MCF 10A (cell line): ENCODE measurements around the gene PRR4. TPM values are rescaled to one million over a fixed set of nuclear protein-coding genes. Genes with fewer than 3 reads are reported as not detected.

Experiments used
- BruUV-seq: library from RNA; stranded (reverse); fragments of 400-500 nt; replicated peaks from 2 replicates; lab custom pipeline; 2021; lab: Mats Ljungman, UMichigan
- CTCF ChIA-PET: fragments of 300-600 bp; sonication (Branson Sonifier 250); formaldehyde crosslinking; extraction: SDS; loops from one replicate; lab custom pipeline; 2021; ENCODE audit warnings: antibody characterized with exemption, inconsistent platforms; lab: Yijun Ruan, JAX
- POLR2A ChIA-PET: fragments of 300-600, 350-650 bp; sonication (Branson Sonifier 250); formaldehyde crosslinking; extraction: SDS; loops from one replicate; lab custom pipeline; 2020; ENCODE audit warnings: antibody characterized with exemption, inconsistent platforms; lab: Yijun Ruan, JAX
- DNase-seq: peaks from one replicate; pipeline ENCODE4 v3.0.0-alpha.2; 2018; ENCODE audit not compliant: unreplicated experiment
- H3K27ac Mint-ChIP-seq: one replicate; pipeline ENCODE4 v1.8.0; 2022; ENCODE audit warnings: mild to moderate bottlenecking, low read depth, mixed read lengths; ENCODE audit not compliant: unreplicated experiment
- H3K27me3 Mint-ChIP-seq: one replicate; pipeline ENCODE4 v1.8.0; 2022; ENCODE audit warnings: mixed read lengths; ENCODE audit not compliant: insufficient read depth, unreplicated experiment
- H3K36me3 Mint-ChIP-seq: one replicate; pipeline ENCODE4 v1.8.0; 2022; ENCODE audit warnings: mild to moderate bottlenecking, moderate library complexity, mixed read lengths; ENCODE audit not compliant: insufficient read depth, unreplicated experiment
- H3K4me1 Mint-ChIP-seq: one replicate; pipeline ENCODE4 v1.8.0; 2022; ENCODE audit warnings: mixed read lengths; ENCODE audit not compliant: insufficient read depth, unreplicated experiment
- H3K4me3 Mint-ChIP-seq: one replicate; pipeline ENCODE4 v1.8.0; 2022; ENCODE audit warnings: mild to moderate bottlenecking, moderate library complexity, mixed read lengths; ENCODE audit not compliant: unreplicated experiment
- H3K9me3 Mint-ChIP-seq: one replicate; pipeline ENCODE4 v1.8.0; 2022; ENCODE audit warnings: mixed read lengths; ENCODE audit not compliant: unreplicated experiment
- intact Hi-C: fragments of 100-400 bp; cut with micrococcal nuclease; formaldehyde crosslinking; loops from 2 replicates; pipeline ENCODE4 v1.14.1; 2022
- total RNA-seq: library from RNA; stranded (reverse); gene quantifications from 2 replicates; pipeline ENCODE4 v1.2.3, GENCODE V29; 2022
- TF ChIP-seq, protein P1 (sequence below): fragments of 200-600 bp; IDR thresholded peaks from one replicate; pipeline ENCODE4 v1.8.0; 2022; ENCODE audit warnings: antibody characterized with exemption, mild to moderate bottlenecking; ENCODE audit not compliant: unreplicated experiment

The PRR4 gene
- total RNA-seq, 1 experiment from 2014 or later, result 7.7 TPM

DNA sequence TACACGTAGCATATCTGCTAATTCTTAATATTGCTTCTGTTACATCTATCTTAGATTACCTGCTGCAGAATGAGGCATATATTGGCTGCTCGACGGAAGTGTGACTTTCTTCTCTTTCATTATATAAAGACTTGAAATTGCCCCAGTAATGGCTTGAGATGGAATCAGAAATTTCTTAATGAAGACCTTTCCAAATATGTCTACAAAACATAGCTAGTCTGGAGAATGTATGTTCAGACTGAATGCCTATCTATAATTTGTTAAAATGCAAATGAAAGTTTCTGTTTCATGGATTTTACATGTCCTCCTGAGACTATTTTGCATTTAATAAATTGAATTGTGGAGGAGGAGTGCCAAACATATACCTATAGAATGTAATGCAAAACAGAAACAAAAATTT, 23.0 kb downstream of the PRR4 start, which contains the start of gene TAS2R10:
TSS of gene TAS2R10 (minus strand) at position 101 of the 400 bp plus-strand sequence. CDS start at position 12, 89 bp downstream.
- TF ChIP-seq, protein P1, sequence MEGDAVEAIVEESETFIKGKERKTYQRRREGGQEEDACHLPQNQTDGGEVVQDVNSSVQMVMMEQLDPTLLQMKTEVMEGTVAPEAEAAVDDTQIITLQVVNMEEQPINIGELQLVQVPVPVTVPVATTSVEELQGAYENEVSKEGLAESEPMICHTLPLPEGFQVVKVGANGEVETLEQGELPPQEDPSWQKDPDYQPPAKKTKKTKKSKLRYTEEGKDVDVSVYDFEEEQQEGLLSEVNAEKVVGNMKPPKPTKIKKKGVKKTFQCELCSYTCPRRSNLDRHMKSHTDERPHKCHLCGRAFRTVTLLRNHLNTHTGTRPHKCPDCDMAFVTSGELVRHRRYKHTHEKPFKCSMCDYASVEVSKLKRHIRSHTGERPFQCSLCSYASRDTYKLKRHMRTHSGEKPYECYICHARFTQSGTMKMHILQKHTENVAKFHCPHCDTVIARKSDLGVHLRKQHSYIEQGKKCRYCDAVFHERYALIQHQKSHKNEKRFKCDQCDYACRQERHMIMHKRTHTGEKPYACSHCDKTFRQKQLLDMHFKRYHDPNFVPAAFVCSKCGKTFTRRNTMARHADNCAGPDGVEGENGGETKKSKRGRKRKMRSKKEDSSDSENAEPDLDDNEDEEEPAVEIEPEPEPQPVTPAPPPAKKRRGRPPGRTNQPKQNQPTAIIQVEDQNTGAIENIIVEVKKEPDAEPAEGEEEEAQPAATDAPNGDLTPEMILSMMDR, result no peak
- intact Hi-C loops, result no loop called here
- BruUV-seq, result no TSS peak
- CTCF ChIA-PET, result interaction anchor here (0.8 kb wide), 1 partner anchor 374 kb away, joined by 4 read pairs; no protein-coding TSS in a partner anchor
- Mint-ChIP-seq H3K4me3 (no peak within 1 kb of the TSS), H3K4me1 (no peaks in the 10 kb centered on the region), H3K9me3 (no peaks in the 10 kb centered on the region), H3K36me3 (no peaks in the 10 kb centered on the region), H3K27ac (no peak within 1 kb of the TSS), H3K27me3 (no peaks in the 10 kb centered on the region)
- POLR2A ChIA-PET, result no interaction called here
- no peak for DNase-seq

DNA sequence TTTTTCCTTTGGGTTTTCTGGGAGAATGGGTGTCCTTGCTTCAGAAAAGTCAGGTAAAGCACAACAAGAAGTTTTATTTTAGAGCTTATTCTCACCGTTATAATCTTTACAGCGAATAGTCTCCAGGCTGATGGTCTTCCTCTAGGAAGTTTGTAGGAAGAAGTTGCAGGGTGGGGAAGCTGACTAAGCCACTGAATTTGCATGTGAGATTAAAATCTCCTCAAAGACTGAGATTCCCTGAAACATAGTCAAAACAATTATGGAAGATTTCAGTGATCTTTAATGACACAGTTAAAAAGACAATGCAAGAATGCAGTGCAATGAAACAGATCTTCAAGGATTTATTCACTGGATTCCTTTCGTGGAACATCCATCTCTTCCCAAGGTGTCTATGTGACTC, 24.3 kb downstream of the PRR4 start:
- Mint-ChIP-seq H3K4me3 (no peak overlapping the region), H3K36me3 (no peaks in the 10 kb centered on the region), H3K27me3 (no peaks in the 10 kb centered on the region), H3K27ac (no peak overlapping the region), H3K4me1 (no peaks in the 10 kb centered on the region), H3K9me3 (no peaks in the 10 kb centered on the region)
- BruUV-seq, result no TSS peak
- intact Hi-C loops, result no loop called here
- no peak for DNase-seq
- POLR2A ChIA-PET, result no interaction called here
- CTCF ChIA-PET, result interaction anchor here (0.6 kb wide), 1 partner anchor 44 kb away, joined by 3 read pairs; no protein-coding TSS in a partner anchor
- TF ChIP-seq, protein P1, result no peak

DNA sequence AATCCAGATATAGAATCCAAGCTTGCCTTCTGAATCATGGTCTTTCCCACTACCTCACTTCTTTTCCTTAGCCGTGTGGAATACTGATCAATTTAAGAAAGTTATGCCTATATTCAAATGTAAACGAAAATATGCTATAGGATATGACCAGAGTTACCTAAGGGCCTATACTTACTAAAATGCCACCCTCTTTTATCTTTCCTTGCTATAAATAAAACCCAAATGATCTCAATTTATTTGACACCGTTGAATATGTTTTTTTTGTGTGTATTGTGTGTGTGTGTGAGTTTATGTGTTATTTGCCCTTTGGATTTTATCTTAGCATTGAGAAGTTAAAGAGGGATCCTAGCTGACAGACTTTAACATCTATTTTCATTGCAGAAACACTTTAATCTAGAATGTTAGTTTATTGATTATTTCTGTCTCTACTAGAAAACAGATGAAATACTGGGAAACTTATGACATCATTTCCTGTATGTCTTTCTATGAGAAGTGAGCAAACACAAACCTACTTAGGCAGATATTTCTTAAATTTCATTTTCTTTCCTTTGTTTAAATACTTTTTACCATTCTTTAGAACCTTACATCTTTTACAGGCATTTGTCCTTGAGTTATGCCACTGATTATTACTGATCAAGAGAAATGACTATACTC, 37.3 kb downstream of the PRR4 start:
- ChIA-PET CTCF (interaction anchor here (1.1 kb wide), 1 partner anchor 388 kb away, joined by 3 read pairs; no protein-coding TSS in a partner anchor), POLR2A (no interaction called here)
- no peak overlapping the region for H3K27ac Mint-ChIP-seq
- TF ChIP-seq, protein P1, result no peak
- no TSS peak for BruUV-seq
- intact Hi-C loops, result no loop called here
- H3K9me3 Mint-ChIP-seq, result no peaks in the 10 kb centered on the region
- no peaks in the 10 kb centered on the region for H3K36me3 Mint-ChIP-seq
- peaks cover 58% of the 10 kb centered on the region for H3K27me3 Mint-ChIP-seq
- DNase-seq, result no peak
- no peak overlapping the region for H3K4me3 Mint-ChIP-seq
- no peaks in the 10 kb centered on the region for H3K4me1 Mint-ChIP-seq

DNA sequence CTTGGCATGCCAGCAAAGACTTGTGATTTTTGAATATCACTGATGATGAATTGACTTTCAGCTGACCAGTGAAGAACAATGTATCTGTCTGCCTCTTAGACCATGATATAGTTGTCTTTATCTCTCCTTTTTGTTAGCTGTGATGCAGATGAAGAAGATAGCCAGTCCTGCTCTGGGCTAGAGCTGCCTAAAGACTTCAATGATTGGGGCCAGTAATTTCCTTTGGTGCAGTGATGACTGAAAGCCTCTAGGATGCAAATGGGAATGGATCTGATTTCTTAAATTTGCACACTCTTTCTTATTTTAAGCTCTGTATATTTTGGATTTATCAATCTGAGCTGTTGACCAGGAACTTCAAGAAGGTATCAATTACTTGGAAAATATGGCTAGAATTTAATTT, 39.2 kb downstream of the PRR4 start, which contains the start of gene TAS2R9:
TSS of gene TAS2R9 (minus strand) at position 101 of the 400 bp plus-strand sequence. CDS start at position 8, 93 bp downstream.
- Mint-ChIP-seq H3K36me3 (no peaks in the 10 kb centered on the region), H3K27ac (no peak within 1 kb of the TSS)
- BruUV-seq, result no TSS peak

More for the DNA sequence above, 39.2 kb downstream of the PRR4 start, which contains the start of gene TAS2R9:
- ChIA-PET POLR2A (no interaction called here), CTCF (interaction anchor here (0.6 kb wide), 1 partner anchor 10 kb away, joined by 3 read pairs; no protein-coding TSS in a partner anchor)
- no peaks in the 10 kb centered on the region for H3K4me1 Mint-ChIP-seq
- peaks cover 69% of the 10 kb centered on the region for H3K27me3 Mint-ChIP-seq
- intact Hi-C loops, result no loop called here
- TF ChIP-seq, protein P1, result no peak
- no peak for DNase-seq
- H3K4me3 Mint-ChIP-seq, result no peak within 1 kb of the TSS
- H3K9me3 Mint-ChIP-seq, result no peaks in the 10 kb centered on the region
